Heart left ventricle (tissue), 16 donors: ENCODE measurements around the gene CELF2. TPM values are rescaled to one million over a fixed set of nuclear protein-coding genes. Genes with fewer than 3 reads are reported as not detected.

Experiments used
- ATAC-seq, 4 donors: fragments of 200-7000 bp; cut with Tn5 transposase; one replicate each; pipeline ENCODE4 v1.9.1; 2020 to 2022; ENCODE audit warnings: moderate library complexity in 4 of 4, mild to moderate bottlenecking in 3 of 4, moderate number of reproducible peaks in 1 of 4
- DNase-seq, 5 donors: peaks; one replicate each; pipeline ENCODE4 v3.0.0-alpha.2; 2020
- H3K27ac ChIP-seq, 12 donors: fragments of 200-600 bp; sonication (generic) in 4 of 12; one replicate each; pipeline versions ENCODE4 v1.5.0 to v1.8.0; 2016 to 2022; ENCODE audit warnings: mild to moderate bottlenecking in 2 of 12
- H3K27me3 ChIP-seq, 9 donors: fragments of 200-600 bp; sonication (generic) in 2 of 9; one replicate each; pipeline versions ENCODE4 v1.5.1 to v1.8.0; 2016 to 2022; ENCODE audit warnings: mild to moderate bottlenecking in 3 of 9
- H3K36me3 ChIP-seq, 9 donors: fragments of 200-600 bp; sonication (generic) in 2 of 9; one replicate each; pipeline versions ENCODE4 v1.5.0 to v1.8.0; 2018 to 2022; ENCODE audit warnings: mild to moderate bottlenecking in 2 of 9
- H3K4me1 ChIP-seq, 12 donors: fragments of 200-600 bp; sonication (generic) in 4 of 12; one replicate each; pipeline versions ENCODE4 v1.5.0 to v1.8.0; 2016 to 2022; ENCODE audit warnings: mild to moderate bottlenecking in 3 of 12
- H3K4me3 ChIP-seq, 12 donors: fragments of 200-600 bp; sonication (generic) in 4 of 12; one replicate each; pipeline versions ENCODE4 v1.5.0 to v1.8.0; 2017 to 2022; ENCODE audit warnings: mild to moderate bottlenecking in 9 of 12, moderate library complexity in 4 of 12
- H3K9me3 ChIP-seq, 12 donors: fragments of 200-600 bp; sonication (generic) in 4 of 12; one replicate each; pipeline versions ENCODE4 v1.5.0 to v1.8.0; 2016 to 2022; ENCODE audit warnings: mild to moderate bottlenecking in 1 of 12
- CTCF ChIP-seq, 12 donors: fragments of 200-600 bp; sonication (generic) in 4 of 12; IDR thresholded peaks; one replicate each; pipeline versions ENCODE4 v1.5.0 to v1.8.0; 2018 to 2022; ENCODE audit warnings: antibody characterized with exemption in 12 of 12, mild to moderate bottlenecking in 5 of 12
- POLR2A ChIP-seq, 2 donors: fragments of 450-650 bp; IDR thresholded peaks; one replicate each; pipeline ENCODE4 v1.6.1; 2017; ENCODE audit warnings: antibody characterized with exemption in 2 of 2, mild to moderate bottlenecking in 2 of 2, moderate library complexity in 2 of 2
- WGBS, 4 donors: extraction: QIAGEN DNeasy Blood & Tissue Kit in 2 of 4; methylation state at CpG; one replicate each; pipeline versions ENCODE4 v1.1.5 to v1.1.7; 2013 to 2018; 5-methylcytosine and 5-hydroxymethylcytosine counted together
- intact Hi-C, 10 donors: fragments of 100-400 bp; cut with DNase I; formaldehyde crosslinking; loops; one replicate each; pipeline versions ENCODE4 v1.11.1 to v1.14.2; 2022
- polyA plus RNA-seq, 2 donors: library from polyadenylated mRNA; stranded (reverse); fragments of 200-250 nt; gene quantifications; one replicate each; pipeline ENCODE4 v1.2.3, GENCODE V29; 2013
- total RNA-seq, 9 donors: library from RNA; depleted of rRNA in 2 of 9; stranded (reverse); fragments of >200 nt in 2 of 9; fragmentation: NEBNext Ultra II Directional in 3 of 9; extraction: Animal tissue kit (Norgen Biotek cat#: 25700) in 3 of 9; gene quantifications; one replicate each; pipeline versions ENCODE4 v1.1.0 to v1.2.4, GENCODE V29; 2016 to 2023
- donor health status: ischemic (EF 13 %, LVEDD 7.1; RV severe dilation, severe dysfunction).
- donor health status: healthy with polysubstance abuse.
- donor health status: DM: no; HTN: yes; CAD: no.
- donor health status: DM: no; HTN: no; CAD: no.
- donor health status: ischemic (EF 25% LVEDD 6.9; RV normal size, moderate dysfunction).
- donor health status: ischemic (EF 25% LVEDD 5.7; RV mildly dilated, moderate dysfunction).
- donor health status: healthy.
- donor health status: DM: yes; HTN: yes; CAD: no.
- donor health status: ischemic (EF 35%, LVEDD 5.7; RV mildly dilated, moderate dysfunction).
- donor health status: nonischemic (EF 11% LVEDD 7.7; RV severe dilation, severe dysfunction).
- donor health status: DM: yes; HTN: yes; CAD: no.
- donor health status: PGD.
- donor health status: ischemic (EF 29% LVEDD 5.4; RV normal size, mild dysfunction).
- donor health status: nonischemic (EF 23%, LVEDD 6.1; RV moderate dilation, normal function).

The CELF2 gene
- total and polyA plus RNA-seq, 11 donors = 14.2 to 103 (median 67.1) TPM

- intact Hi-C loops = no loop called here
- Histone ChIP-seq H3K9me3 (no peaks in the 10 kb centered on the region), H3K4me1 (peaks cover 0 to 60% (median 21%) of the 10 kb centered on the region in 12 donors), H3K36me3 (peaks cover 0 to 67% (median 11%) of the 10 kb centered on the region in 9 donors), H3K27ac (peak overlapping the region in 3 of 12 donors; percentile 22 to 33 (median 25)), H3K27me3 (no peaks in the 10 kb centered on the region), H3K4me3 (no peak overlapping the region)
- 45 to 51% (median 48%) methylated on average over 10 of the region's 10 CpGs for WGBS, 4 donors
- DNase-seq = no peak
- ATAC-seq = peak; percentile 6 to 46 (median 24)
- TF ChIP-seq POLR2A (IDR thresholded peaks at IDR 0.05) = no peak
- TF ChIP-seq CTCF (IDR thresholded peaks at IDR 0.05) = no peak
These were observed 231.6 kb downstream of the CELF2 start for GRCh38 chr10:11249152-11249807.

- WGBS, 4 donors = 71 to 82% (median 78%) methylated on average over 2 of the region's 2 CpGs
- Histone ChIP-seq H3K27me3 (no peaks in the 10 kb centered on the region), H3K27ac (peak overlapping the region in 1 of 12 donors; percentile 22), H3K4me3 (no peak overlapping the region), H3K4me1 (peaks cover 0 to 55% (median 19%) of the 10 kb centered on the region in 12 donors), H3K9me3 (no peaks in the 10 kb centered on the region), H3K36me3 (peaks cover 0 to 69% (median 11%) of the 10 kb centered on the region in 9 donors)
- DNase-seq (no peak), ATAC-seq (no peak)
- intact Hi-C loops = no loop called here
- TF ChIP-seq POLR2A (IDR thresholded peaks at IDR 0.05) (no peak), CTCF (IDR thresholded peaks at IDR 0.05) (no peak)
These were observed 232.1 kb downstream of the CELF2 start for GRCh38 chr10:11249808-11250195.

GRCh38 chr10:11250304-11250703 lies 232.6 kb downstream of the CELF2 start:
- 65 to 76% (median 68%) methylated on average over 5 of the region's 5 CpGs for WGBS, 4 donors
- H3K27ac ChIP-seq = peak overlapping the region in 1 of 12 donors; percentile 22
- no peaks in the 10 kb centered on the region for H3K27me3 ChIP-seq
- ATAC-seq (no peak), DNase-seq (no peak)
- H3K4me3 ChIP-seq = no peak overlapping the region
- TF ChIP-seq CTCF (IDR thresholded peaks at IDR 0.05) (no peak), POLR2A (IDR thresholded peaks at IDR 0.05) (no peak)
- no peaks in the 10 kb centered on the region for H3K9me3 ChIP-seq
- intact Hi-C loops = no loop called here
- H3K4me1 ChIP-seq = peaks cover 0 to 53% (median 16%) of the 10 kb centered on the region in 12 donors
- peaks cover 0 to 74% (median 15%) of the 10 kb centered on the region in 9 donors for H3K36me3 ChIP-seq

GRCh38 chr10:11252887-11253286 lies 235.2 kb downstream of the CELF2 start:
- WGBS, 4 donors = 72 to 77% (median 74%) methylated on average over 7 of the region's 7 CpGs

More at GRCh38 chr10:11252887-11253286, 235.2 kb downstream of the CELF2 start:
- ATAC-seq (no peak), DNase-seq (no peak)
- TF ChIP-seq POLR2A (IDR thresholded peaks at IDR 0.05) (no peak), CTCF (IDR thresholded peaks at IDR 0.05) (no peak)
- intact Hi-C loops = no loop called here
- peaks cover 0 to 77% (median 20%) of the 10 kb centered on the region in 9 donors for H3K36me3 ChIP-seq
- no peak overlapping the region for H3K27ac ChIP-seq
- peaks cover 0 to 62% (median 36%) of the 10 kb centered on the region in 12 donors for H3K4me1 ChIP-seq
- no peaks in the 10 kb centered on the region for H3K9me3 ChIP-seq
- H3K4me3 ChIP-seq = no peak overlapping the region
- no peaks in the 10 kb centered on the region for H3K27me3 ChIP-seq
